OCI-M1 (cell line): Measurements from ENCODE around the gene F8.

Source experiments
- DNase-seq: peaks from one replicate; lab custom pipeline; 2025; lab: John Stamatoyannopoulos, UW

Gene F8

GRCh38 chrX:154815274-154815818 lies 207.2 kb downstream of the F8 start:
- DNase-seq, result peak; percentile 75

GRCh38 chrX:154813801-154814200 lies 208.7 kb downstream of the F8 start:
- no peak for DNase-seq

- peak; percentile 22 for DNase-seq
Observed at GRCh38 chrX:154812341-154813101, 210.0 kb downstream of the F8 start.

GRCh38 chrX:154809939-154810665 lies 212.4 kb downstream of the F8 start:
- peak; percentile 60 for DNase-seq

GRCh38 chrX:154806837-154807501 lies 215.6 kb downstream of the F8 start:
- DNase-seq, result no peak

GRCh38 chrX:154805696-154806091 lies 216.8 kb downstream of the F8 start:
- no peak for DNase-seq

- DNase-seq, result peak; percentile 93
Observed at GRCh38 chrX:154804957-154805695, 217.4 kb downstream of the F8 start, which contains the start of gene MPP1. TSS of gene MPP1 (minus strand) at chrX:154805485. CDS start at chrX:154805373, 112 bp downstream.

GRCh38 chrX:154804261-154804956 lies 218.1 kb downstream of the F8 start:
- peak; percentile 34 for DNase-seq

- DNase-seq, result peak; percentile 52
Observed at GRCh38 chrX:154802947-154803346, 219.6 kb downstream of the F8 start.

- DNase-seq, result peak; percentile 36
Observed at GRCh38 chrX:154800478-154801210, 221.9 kb downstream of the F8 start.

- DNase-seq, result no peak
Observed at GRCh38 chrX:154799556-154800348, 222.8 kb downstream of the F8 start.

- peak; percentile 9 for DNase-seq
Observed at GRCh38 chrX:154797006-154797405, 225.5 kb downstream of the F8 start.

GRCh38 chrX:154795016-154795415 lies 227.5 kb downstream of the F8 start:
- peak; percentile 62 for DNase-seq

- DNase-seq, result peak; percentile 6
Observed at GRCh38 chrX:154793084-154793795, 229.3 kb downstream of the F8 start.

GRCh38 chrX:154791939-154792338 lies 230.6 kb downstream of the F8 start:
- no peak for DNase-seq

GRCh38 chrX:154791467-154791866 lies 231.1 kb downstream of the F8 start:
- DNase-seq, result no peak
